Parathyroid adenoma (tissue), 2 donors: Measurements from ENCODE around the gene FSD1.

ENCODE experiments used
- H2AFZ ChIP-seq: fragments of 300-600 bp; sonication (generic); one replicate; pipeline ENCODE4 v1.7.0; 2017; ENCODE audit warnings: antibody characterized with exemption, mild to moderate bottlenecking
- H3K27ac ChIP-seq: fragments of 300-600 bp; sonication (generic); one replicate; pipeline ENCODE4 v1.7.0; 2017
- H3K27me3 ChIP-seq: fragments of 300-600 bp; sonication (generic); one replicate; pipeline ENCODE4 v1.7.0; 2017; ENCODE audit warnings: low read length; ENCODE audit not compliant: control insufficient read depth, insufficient read depth
- H3K36me3 ChIP-seq: fragments of 300-600 bp; sonication (generic); one replicate; pipeline ENCODE4 v1.7.0; 2017; ENCODE audit warnings: low read length; ENCODE audit not compliant: control insufficient read depth, insufficient read depth
- H3K4me1 ChIP-seq: fragments of 300-600 bp; sonication (generic); one replicate; pipeline ENCODE4 v1.7.0; 2017; ENCODE audit warnings: control low read depth
- H3K4me2 ChIP-seq: fragments of 300-600 bp; sonication (generic); one replicate; pipeline ENCODE4 v1.7.0; 2017; ENCODE audit warnings: low read length
- H3K4me3 ChIP-seq: fragments of 300-600 bp; sonication (generic); one replicate; pipeline ENCODE4 v1.7.0; 2017; ENCODE audit warnings: low read depth, low read length
- H3K79me2 ChIP-seq: fragments of 300-600 bp; sonication (generic); one replicate; pipeline ENCODE4 v1.7.0; 2017; ENCODE audit warnings: control low read depth
- H3K9ac ChIP-seq: fragments of 300-600 bp; sonication (generic); one replicate; pipeline ENCODE4 v1.7.0; 2017; ENCODE audit warnings: mild to moderate bottlenecking
- H3K9me3 ChIP-seq: fragments of 300-600 bp; sonication (generic); one replicate; pipeline ENCODE4 v1.7.0; 2017; ENCODE audit warnings: low read length; ENCODE audit not compliant: control insufficient read depth
- CTCF ChIP-seq: fragments of 300-600 bp; sonication (generic); IDR thresholded peaks from one replicate; pipeline ENCODE4 v1.7.0; 2017; ENCODE audit warnings: antibody characterized with exemption, mild to moderate bottlenecking
- donor health status: primary hyperparathyroidism.

Gene FSD1

GRCh38 chr19:4372165-4373012 lies 68.0 kb downstream of the FSD1 start:
- no peak overlapping the region for H3K9ac ChIP-seq
- peaks cover 91% of the 10 kb centered on the region for H3K4me1 ChIP-seq
- H3K27ac ChIP-seq, result peak overlapping the region; percentile 99

GRCh38 chr19:4373013-4373367 lies 68.6 kb downstream of the FSD1 start:
- Histone ChIP-seq H3K9ac (no peak overlapping the region), H3K36me3 (no peaks in the 10 kb centered on the region), H3K4me1 (peaks cover 96% of the 10 kb centered on the region), H3K79me2 (peaks cover 25% of the 10 kb centered on the region), H3K9me3 (no peaks in the 10 kb centered on the region), H3K4me2 (no peak overlapping the region), H3K27ac (peak overlapping the region; percentile 99), H3K4me3 (no peak overlapping the region), H2AFZ (no peak overlapping the region), H3K27me3 (no peaks in the 10 kb centered on the region)
- no peak for TF ChIP-seq CTCF

More at GRCh38 chr19:4372165-4373012, 68.0 kb downstream of the FSD1 start:
- Histone ChIP-seq H3K9me3 (no peaks in the 10 kb centered on the region), H3K27me3 (no peaks in the 10 kb centered on the region), H3K4me2 (no peak overlapping the region), H2AFZ (no peak overlapping the region), H3K36me3 (no peaks in the 10 kb centered on the region), H3K79me2 (peaks cover 30% of the 10 kb centered on the region), H3K4me3 (no peak overlapping the region)
- TF ChIP-seq CTCF, result no peak
